Breast epithelium (tissue), 4 donors: ENCODE results near the gene KRT36. TPM values are rescaled to one million over a fixed set of nuclear protein-coding genes. Genes with fewer than 3 reads are reported as not detected.

Experiments
- DNase-seq, 2 donors: peaks; one replicate each; pipeline ENCODE4 v3.0.0-alpha.2; 2019; ENCODE audit warnings: low spot score in 2 of 2
- H3K27ac ChIP-seq, 2 donors: fragments of 200-600 bp; sonication (generic) in 1 of 2; one replicate each; pipeline ENCODE4 v1.5.1; 2016 to 2019; ENCODE audit warnings: mild to moderate bottlenecking in 1 of 2
- H3K27me3 ChIP-seq, 2 donors: fragments of 200-600 bp; sonication (generic) in 1 of 2; one replicate each; pipeline versions ENCODE4 v1.5.1 to v1.6.0; 2017 to 2019; ENCODE audit warnings: control low read depth in 1 of 2, mild to moderate bottlenecking in 1 of 2
- H3K36me3 ChIP-seq: fragments of 200-600 bp; one replicate; pipeline ENCODE4 v1.5.1; 2019
- H3K4me1 ChIP-seq, 2 donors: fragments of 200-600 bp; sonication (generic); one replicate each; pipeline ENCODE4 v1.5.1; 2016 to 2019; ENCODE audit warnings: control low read depth in 1 of 2
- H3K4me3 ChIP-seq, 3 donors: fragments of 200-600 bp; sonication (generic); 1 replicate in 2 of 3; 2 replicates in 1 of 3; pipeline ENCODE4 v1.5.1; 2016 to 2019; ENCODE audit warnings: mild to moderate bottlenecking in 3 of 3, moderate library complexity in 2 of 3
- H3K9me3 ChIP-seq, 2 donors: fragments of 200-600 bp; sonication (generic) in 1 of 2; one replicate each; pipeline ENCODE4 v1.5.1; 2016 to 2019; ENCODE audit warnings: control low read depth in 1 of 2
- CTCF ChIP-seq, 3 donors: fragments of 450-650 bp; IDR thresholded peaks; one replicate each; pipeline ENCODE4 v1.5.1; 2016 to 2017; ENCODE audit warnings: antibody characterized with exemption in 3 of 3, mild to moderate bottlenecking in 3 of 3, moderate library complexity in 3 of 3
- POLR2A ChIP-seq: fragments of 450-650 bp; IDR thresholded peaks from one replicate; pipeline ENCODE4 v1.6.1; 2016; ENCODE audit warnings: antibody characterized with exemption, mild to moderate bottlenecking, moderate library complexity
- POLR2AphosphoS5 ChIP-seq, 3 donors: sonication (generic); formaldehyde crosslinking; IDR thresholded peaks; one replicate each; pipeline ENCODE4 v1.6.1; 2017; ENCODE audit warnings: antibody characterized with exemption in 3 of 3
- intact Hi-C: fragments of 100-400 bp; cut with DNase I; formaldehyde crosslinking; loops from one replicate; pipeline ENCODE4 v1.15.1; 2023; ENCODE audit warnings: low total_unique reads
- total RNA-seq, 3 donors: library from RNA; depleted of rRNA; stranded (reverse); fragments of >200 nt; gene quantifications; one replicate each; pipeline ENCODE4 v1.1.0, GENCODE V29; 2016

The KRT36 gene
- total RNA-seq, 3 donors from 2014 or later: not detected

- Histone ChIP-seq H3K27ac (no peak overlapping the region), H3K36me3 (no peaks in the 10 kb centered on the region), H3K9me3 (no peaks in the 10 kb centered on the region), H3K4me3 (no peak overlapping the region), H3K4me1 (no peaks in the 10 kb centered on the region), H3K27me3 (no peaks in the 10 kb centered on the region)
- no peak for DNase-seq
- no peak for TF ChIP-seq POLR2AphosphoS5 (IDR thresholded peaks at IDR 0.05)
- TF ChIP-seq CTCF (IDR thresholded peaks at IDR 0.05): no peak
- TF ChIP-seq POLR2A: no peak
- intact Hi-C loops: no loop called here
Measured at GRCh38 chr17:41437769-41438168, 51.9 kb downstream of the KRT36 start.

GRCh38 chr17:41437254-41437653, 52.5 kb downstream of the KRT36 start:
- H3K27me3 ChIP-seq: no peaks in the 10 kb centered on the region
- H3K27ac ChIP-seq: no peak overlapping the region
- H3K4me3 ChIP-seq: no peak overlapping the region
- intact Hi-C loops: no loop called here
- DNase-seq: no peak
- H3K9me3 ChIP-seq: no peaks in the 10 kb centered on the region
- no peaks in the 10 kb centered on the region for H3K36me3 ChIP-seq
- TF ChIP-seq CTCF (IDR thresholded peaks at IDR 0.05): no peak
- TF ChIP-seq POLR2AphosphoS5 (IDR thresholded peaks at IDR 0.05): no peak
- TF ChIP-seq POLR2A: no peak
- no peaks in the 10 kb centered on the region for H3K4me1 ChIP-seq

Other genes starting within 250 kb of the KRT36 start
- not detected for gene KRTAP9-4, start 240.2 kb downstream of the KRT36 start, total RNA-seq
- not detected for gene KRTAP9-9, start 234.5 kb downstream of the KRT36 start, total RNA-seq
- not detected for gene KRTAP9-6, start 224.5 kb downstream of the KRT36 start, total RNA-seq
- not detected for gene KRTAP9-7, start 214.2 kb downstream of the KRT36 start, total RNA-seq
- gene KRTAP29-1, start 187.1 kb downstream of the KRT36 start, total RNA-seq: not detected
- gene KRTAP16-1, start 180.6 kb downstream of the KRT36 start, total RNA-seq: not detected
- gene KRTAP17-1, start 174.2 kb downstream of the KRT36 start, total RNA-seq: not detected
- not detected for gene KRT33A, start 139.1 kb downstream of the KRT36 start, total RNA-seq
- gene KRT33B, start 120.1 kb downstream of the KRT36 start, total RNA-seq: not detected
- not detected for gene KRT34, start 107.6 kb downstream of the KRT36 start, total RNA-seq
- not detected for gene KRT31, start 92.3 kb downstream of the KRT36 start, total RNA-seq
- gene KRT37, start 65.3 kb downstream of the KRT36 start, total RNA-seq: not detected
- not detected for gene KRT38, start 48.9 kb downstream of the KRT36 start, total RNA-seq
- gene KRT32, start 22.5 kb downstream of the KRT36 start, total RNA-seq: under 1 TPM in 2 of 3 donors, not detected in 1; 0.33 to 0.73 TPM
- gene KRT35, start 8.8 kb downstream of the KRT36 start, total RNA-seq: not detected
- gene KRT13, start 15.7 kb upstream of the KRT36 start, total RNA-seq: 1 to 10 TPM in 1 of 3 donors, not detected in 2; 1.6 TPM
- gene KRT15, start 29.0 kb upstream of the KRT36 start, total RNA-seq: 1,000 to 10,000 TPM in 1 of 3 donors, 100 to 1,000 TPM in 1, under 1 TPM in 1; 0.80 to 2,244 (median 331) TPM
- 1,000 to 10,000 TPM in 1 of 3 donors, 100 to 1,000 TPM in 1, 1 to 10 TPM in 1; 6.7 to 1,011 (median 375) TPM for gene KRT19, start 38.4 kb upstream of the KRT36 start, total RNA-seq
- gene KRT9, start 82.1 kb upstream of the KRT36 start, total RNA-seq: under 1 TPM in 1 of 3 donors, not detected in 2; 0.44 TPM
- gene KRT14, start 97.0 kb upstream of the KRT36 start, total RNA-seq: 100 to 1,000 TPM in 2 of 3 donors, under 1 TPM in 1; 0.80 to 692 (median 388) TPM
- 100 to 1,000 TPM in 1 of 3 donors, 10 to 100 TPM in 1, 1 to 10 TPM in 1; 2.6 to 100 (median 51.8) TPM for gene KRT16, start 122.9 kb upstream of the KRT36 start, total RNA-seq
- 1,000 to 10,000 TPM in 2 of 3 donors, 1 to 10 TPM in 1; 1.9 to 1,676 (median 1,373) TPM for gene KRT17, start 134.7 kb upstream of the KRT36 start, total RNA-seq
- gene EIF1, start 199.0 kb upstream of the KRT36 start, total RNA-seq: 100 to 1,000 TPM; 217 to 850 (median 260) TPM
- not detected for gene GAST, start 222.4 kb upstream of the KRT36 start, total RNA-seq
- 1 to 10 TPM in 1 of 3 donors, under 1 TPM in 1, not detected in 1; 0.33 to 2.2 TPM for gene HAP1, start 244.7 kb upstream of the KRT36 start, total RNA-seq